ENCODE measurements around the gene TTC19.
A peak's percentile ranks its signal among the peaks of the same experiment; 100 is the strongest.

The TTC19 gene, protein sequence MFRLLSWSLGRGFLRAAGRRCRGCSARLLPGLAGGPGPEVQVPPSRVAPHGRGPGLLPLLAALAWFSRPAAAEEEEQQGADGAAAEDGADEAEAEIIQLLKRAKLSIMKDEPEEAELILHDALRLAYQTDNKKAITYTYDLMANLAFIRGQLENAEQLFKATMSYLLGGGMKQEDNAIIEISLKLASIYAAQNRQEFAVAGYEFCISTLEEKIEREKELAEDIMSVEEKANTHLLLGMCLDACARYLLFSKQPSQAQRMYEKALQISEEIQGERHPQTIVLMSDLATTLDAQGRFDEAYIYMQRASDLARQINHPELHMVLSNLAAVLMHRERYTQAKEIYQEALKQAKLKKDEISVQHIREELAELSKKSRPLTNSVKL

DNA sequence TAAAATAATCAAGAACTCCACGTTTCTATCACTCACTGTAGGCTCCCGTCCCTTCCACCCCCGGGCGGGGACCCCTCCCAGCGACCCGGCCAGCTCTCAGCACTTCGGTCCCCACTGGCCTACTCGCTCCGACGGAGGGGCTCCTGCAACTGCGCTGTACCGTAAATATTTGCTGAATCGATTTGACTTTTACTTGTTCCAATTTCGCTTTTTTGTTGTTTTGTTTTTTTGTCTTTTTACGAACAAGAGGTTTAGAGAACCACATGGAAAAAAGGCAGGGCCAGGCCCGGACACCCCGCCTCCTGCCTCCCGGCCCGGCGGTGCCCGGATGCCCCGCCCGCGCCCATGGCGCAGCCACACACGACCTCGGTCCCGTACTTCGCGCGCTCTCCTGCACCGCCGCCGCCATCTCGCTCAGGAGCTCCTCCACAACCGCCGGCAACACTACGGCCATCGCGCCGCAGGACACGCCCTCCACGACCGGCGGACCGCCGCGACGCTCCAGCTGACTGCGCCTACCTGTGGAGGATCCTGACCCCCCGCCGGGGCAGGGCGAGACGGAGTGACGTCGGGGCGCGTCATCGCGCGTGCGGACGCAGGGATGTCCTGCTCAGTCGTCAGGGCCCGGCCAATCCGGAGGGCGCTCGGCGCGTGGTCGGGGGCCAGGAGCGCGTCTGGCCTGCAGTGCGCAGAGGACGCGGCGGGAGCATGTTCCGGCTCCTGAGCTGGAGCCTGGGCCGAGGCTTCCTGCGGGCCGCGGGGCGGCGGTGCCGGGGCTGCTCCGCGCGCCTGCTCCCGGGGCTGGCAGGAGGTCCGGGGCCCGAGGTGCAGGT lies at the start of gene TTC19, which contains the start of gene ZSWIM7:
Gene TTC19 (plus strand): TSS at position 684 of the 833 bp plus-strand sequence. CDS start 25 bp downstream, at position 709.
Gene ZSWIM7 (minus strand): TSS at position 564 of the 833 bp plus-strand sequence. CDS start 110 bp downstream, at position 454.
- peak; percentile 93 to 97 for DNase-seq

DNA sequence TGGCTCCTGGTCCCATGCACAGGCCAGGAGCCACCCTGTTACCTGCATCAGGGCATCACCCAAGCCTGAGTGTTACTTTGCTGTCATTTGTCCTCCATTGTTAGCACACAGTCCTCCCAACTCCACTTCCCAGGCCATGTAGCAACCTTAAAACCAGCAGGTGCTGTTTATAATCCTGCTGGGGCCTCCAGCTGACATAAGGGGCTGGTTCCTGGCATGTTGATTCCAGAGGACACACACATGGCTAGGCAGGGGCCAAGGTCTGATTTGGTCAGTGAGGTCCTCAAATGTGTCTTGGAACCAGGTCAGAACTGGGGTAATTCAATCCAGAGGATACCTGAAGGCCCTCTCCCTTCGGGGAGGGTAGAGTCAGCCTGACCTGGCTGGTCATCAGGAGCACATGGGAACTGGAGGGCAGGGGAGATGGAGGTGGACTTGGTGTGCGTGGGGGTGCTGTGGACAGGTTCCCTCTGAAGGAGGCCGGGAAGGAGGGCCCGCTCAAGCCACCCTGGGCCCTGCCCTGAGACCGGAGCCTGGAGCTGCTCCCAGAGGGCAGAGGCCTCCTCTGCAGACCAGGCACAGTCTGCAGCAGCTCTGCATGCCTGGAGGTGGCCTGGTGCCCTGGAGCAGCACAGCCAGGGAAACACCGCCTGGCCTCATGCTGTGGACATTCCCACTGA lies 48.1 kb upstream of the TTC19 start:
- no peak for DNase-seq

DNA sequence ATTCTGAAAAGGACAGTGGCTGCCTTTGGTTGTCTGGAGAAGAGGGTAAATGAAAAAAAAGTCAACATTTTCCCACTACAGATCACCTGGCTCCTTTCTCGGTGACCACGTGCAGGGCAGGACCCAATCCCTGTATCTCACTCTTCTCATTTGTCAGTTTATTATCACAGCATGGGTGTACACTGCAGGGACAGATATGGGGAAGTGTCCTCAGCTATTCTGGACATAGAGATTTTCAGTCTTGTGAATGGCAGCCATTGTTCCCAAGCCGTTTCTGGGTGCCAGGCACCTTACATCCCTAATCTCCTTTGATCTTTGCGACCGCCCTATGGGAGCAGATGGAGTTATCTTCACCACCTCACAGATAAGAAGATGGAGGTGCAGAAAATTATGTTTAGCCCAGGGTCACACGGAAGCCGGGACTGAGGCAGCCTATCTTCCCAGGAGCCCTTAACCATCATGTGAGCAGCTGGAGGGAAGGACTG lies 47.5 kb upstream of the TTC19 start:
- no peak for DNase-seq

DNA sequence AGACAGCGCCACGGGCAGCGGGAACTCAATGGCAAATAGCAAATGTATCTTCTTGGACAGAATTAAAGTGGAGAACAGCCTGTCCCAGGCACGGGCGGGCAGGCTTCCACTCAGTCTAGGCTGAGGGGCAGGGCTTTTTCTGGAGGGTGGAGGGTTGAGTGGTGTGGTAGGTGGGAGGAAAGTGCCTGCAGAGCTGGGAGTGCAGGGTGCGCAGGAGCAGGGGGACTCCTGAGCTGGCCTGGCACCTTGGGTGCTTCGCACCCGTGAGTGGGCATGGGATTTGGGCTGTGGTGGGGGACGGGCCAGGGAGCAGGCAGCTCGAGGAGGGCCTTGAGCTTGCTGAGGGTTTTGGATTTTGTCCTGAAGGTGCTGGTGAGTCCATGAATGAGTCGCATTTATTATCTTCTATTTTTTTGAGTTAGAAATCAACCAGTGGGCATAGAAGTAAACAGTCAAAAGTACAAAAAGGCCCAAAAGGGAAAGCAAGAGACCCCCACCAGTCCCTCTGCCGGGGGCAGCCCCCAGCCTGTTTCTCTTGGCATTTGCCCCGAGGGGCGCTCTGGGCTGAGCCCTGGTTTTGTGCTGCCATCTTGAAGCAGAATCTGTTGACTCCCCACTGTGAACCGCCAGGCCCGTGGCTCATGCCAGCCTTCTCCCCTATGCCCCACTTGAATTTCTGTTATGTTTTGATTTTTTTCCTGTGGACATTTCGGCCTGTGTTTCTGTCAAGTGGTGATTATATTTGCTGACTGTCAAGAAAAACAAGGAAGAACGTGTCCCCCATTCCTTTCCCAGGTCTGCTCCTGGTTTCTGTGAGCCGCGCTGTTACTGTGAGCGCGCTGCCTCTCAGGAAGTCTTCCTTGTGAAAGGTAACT lies 46.5 kb upstream of the TTC19 start:
- DNase-seq = no peak

DNA sequence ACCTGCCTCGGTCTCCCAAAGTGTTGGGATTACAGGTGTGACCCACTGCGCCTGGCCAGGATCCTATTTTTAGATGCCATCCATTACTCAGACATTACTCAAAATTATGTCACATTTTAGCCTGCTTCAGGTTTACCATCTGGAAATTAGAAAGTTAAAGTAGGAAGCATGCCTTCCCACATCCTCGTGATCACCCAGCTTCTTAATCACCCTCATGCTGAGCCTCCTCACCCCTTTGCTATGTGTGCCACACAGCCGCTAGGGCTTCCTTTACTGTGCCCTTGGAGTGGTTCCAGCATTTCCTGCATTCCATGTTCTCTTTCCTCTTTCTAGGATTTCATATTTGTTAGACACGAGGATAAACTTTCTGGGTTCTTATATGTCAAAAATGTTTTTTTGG lies 45.4 kb upstream of the TTC19 start:
- DNase-seq = no peak

DNA sequence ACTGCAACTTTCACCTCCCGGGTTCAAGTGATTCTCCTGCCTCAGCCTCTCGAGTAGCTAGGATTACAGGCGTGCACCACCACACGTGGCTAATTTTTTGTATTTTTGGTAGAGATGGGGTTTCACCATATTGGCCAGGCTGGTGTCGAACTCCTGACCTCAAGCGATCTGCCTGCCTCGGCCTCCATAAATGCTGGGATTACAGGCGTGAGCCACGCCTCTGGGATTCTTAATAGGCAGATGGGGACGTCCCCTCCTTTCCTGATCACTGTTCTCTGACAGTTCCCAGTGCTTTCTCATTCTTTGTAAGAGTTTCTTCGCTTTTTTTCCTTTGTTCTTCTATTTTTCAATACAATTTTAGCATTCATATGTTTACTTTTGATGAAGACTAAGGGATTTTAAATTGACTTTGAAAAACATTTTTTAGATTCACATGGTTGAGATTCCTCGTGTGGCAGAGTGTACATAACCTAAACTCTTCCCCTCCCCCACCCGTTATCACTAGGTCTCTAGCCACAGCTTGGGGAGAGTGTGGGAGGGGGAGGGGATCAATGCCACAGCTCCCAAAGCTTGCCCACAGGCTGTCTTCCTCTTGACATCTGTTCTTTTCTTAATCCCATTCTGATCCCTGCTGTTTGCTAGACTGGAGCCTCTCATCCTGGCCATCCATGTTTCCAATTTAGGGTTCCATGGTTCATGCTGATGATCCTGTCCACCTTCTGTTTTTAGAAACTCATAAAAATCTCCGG lies 43.7 kb upstream of the TTC19 start:
- no peak for DNase-seq

DNA sequence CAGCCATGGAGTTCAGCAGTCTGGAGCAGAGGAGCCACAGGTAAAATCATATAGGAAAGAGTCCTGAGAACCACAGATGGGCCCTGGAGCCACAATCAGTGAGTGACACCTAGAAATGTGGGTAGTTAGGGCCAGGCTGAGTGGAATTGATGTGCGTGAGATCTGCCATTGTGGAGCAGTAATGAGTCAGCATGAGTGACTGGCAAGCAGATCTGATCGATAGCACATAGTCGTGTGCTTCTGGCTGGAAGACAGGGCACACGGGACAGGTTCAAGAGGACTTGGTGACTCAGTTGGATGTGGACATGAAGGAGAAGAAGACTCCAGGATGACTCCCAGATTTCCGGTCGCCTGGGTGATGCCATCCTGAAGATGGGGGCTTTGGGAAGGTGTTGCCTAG lies 42.4 kb upstream of the TTC19 start:
- peak; percentile 33 to 41 for DNase-seq

DNA sequence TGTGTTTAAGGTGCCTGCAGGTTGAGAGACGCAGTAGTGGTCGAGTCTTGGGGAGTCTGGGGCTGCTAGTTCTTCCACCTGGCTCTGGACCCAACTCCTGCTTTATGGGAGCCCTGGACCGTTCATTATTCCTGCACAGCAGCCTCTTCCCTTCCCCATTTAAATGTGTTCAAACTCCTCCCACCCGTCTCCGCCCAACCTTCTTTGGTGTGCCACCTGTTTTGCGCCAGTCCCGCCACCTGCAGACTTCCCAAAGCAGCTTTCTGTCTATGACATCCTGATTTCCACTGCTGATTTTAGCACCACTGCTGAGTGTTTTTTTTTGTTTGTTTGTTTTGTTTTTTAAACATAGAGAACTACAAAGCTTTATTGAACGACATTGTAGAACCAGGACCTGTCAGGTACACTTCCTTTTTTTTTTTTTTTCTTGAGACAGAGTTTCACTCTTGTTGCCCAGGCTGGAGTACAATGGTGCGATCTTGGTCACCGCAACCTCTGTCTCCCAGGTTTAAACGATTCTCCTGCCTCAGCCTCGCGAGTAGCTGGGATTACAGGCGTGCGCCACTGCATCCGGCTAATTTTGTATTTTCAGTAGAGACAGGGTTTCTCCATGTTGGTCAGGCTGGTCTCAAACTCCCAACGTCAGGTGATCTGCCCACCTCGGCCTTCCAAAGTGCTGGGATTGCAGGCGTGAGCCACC lies 41.9 kb upstream of the TTC19 start:
- DNase-seq = no peak

DNA sequence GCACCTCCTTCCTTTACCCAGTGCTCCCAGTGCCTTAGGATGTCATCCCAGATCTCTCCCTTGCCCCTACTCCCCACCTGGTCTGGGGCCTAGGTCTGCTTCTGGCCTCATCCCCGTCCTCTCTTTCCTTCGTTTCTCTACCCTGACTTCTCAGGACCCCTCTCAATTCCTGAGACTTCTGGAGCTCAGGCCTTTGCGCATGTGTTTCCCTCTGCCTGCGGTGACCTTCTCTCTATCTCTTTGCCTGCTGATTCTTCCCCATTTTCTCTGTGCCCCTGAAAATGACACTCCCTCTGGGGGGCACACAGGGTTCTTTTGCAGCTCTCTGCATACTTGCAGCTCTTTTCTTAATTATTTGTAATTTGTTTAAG lies 41.2 kb upstream of the TTC19 start:
- DNase-seq = no peak

DNA sequence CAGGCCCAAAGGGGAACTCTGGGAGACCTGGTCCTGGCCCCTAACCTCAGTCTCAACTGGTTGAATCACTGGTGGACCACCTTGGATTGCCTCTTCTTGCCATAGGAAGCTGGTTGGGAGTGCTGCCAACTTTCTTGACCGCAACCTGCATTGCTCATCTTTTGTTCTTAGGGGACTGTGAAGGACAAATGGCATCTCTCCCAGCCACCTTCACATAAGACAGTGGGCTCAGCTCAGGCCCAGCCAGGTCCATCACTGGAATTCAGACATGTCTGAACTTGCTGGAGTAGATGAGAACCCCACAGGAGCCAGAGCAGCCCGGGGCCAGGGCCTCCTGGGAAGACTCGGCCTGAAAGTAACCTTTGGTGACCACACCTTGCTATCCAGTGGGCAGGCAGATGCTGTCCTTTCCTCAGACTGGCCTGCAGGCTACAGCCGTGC lies 35.9 kb upstream of the TTC19 start:
- no peak for DNase-seq

DNA sequence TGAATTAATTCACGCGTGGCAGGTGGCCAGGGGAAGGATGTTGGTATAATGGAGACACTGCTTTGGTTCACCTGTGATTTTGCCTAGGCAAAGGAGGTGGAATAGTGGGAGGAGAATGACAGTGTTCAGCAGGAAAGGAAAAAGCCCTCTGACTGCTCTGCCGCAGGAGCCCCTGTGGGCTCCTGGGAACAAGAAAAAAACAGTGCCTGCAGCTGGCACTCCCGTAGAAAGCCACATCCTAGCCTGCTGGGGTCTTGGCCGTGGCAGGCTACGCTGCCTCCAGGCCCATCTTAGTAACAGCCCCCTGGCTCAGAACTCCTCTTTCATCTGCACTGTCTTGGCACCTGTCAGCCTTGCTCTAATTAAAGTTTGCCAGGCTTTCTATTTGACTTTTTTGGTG lies 34.1 kb upstream of the TTC19 start:
- no peak for DNase-seq

DNA sequence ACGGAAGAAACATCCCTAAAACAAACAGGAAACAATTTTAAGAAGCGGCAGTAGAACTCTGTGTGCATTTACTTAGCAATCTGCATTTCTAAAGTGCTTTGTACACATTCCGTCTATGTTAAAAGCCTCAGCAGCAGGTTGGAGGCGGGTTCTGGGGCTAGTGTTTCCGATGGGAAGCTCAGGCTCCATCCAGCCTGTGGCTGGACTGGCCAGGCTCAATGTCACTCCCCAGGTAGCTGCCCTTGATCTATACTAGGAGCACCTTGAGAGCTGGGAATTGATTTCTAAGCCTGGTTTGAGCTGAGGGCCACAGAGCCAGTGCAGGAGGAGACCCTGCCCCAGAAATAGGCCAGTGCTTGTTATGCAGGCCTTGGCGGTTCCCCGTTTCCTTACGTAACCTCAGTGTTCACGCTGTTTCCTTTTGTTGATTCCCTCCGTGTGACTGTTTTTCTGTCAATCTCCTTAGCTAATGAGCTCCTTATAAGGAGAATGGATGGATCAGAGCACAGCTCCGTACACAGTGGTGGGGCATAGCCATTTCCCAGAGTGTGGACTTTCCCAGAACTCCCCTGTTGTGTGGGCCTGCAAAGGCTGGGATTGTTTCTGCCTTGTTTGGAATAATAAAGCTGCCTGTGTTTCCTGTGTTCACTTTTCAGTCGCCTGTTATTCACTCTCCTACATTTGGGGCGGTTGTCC lies 33.3 kb upstream of the TTC19 start:
- no peak for DNase-seq

DNA sequence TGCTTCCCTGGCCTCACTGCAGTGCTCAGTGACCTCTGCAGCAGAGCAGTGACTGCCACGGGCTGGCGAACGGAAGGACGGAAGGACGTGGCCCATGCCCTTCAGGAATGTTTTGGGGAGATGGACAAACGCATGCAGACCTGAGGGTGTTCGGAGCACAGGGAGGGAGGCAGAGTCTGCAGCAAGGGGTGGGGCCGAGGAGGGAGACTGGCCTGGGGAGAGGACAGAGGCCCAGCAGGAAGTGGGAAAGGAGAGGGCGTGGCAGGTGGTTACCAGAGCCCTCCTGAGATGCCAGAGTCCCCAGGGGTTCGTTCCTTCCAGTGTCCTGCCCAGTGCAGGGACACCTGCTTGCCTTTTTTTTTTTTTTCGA lies 32.8 kb upstream of the TTC19 start:
- DNase-seq = no peak

DNA sequence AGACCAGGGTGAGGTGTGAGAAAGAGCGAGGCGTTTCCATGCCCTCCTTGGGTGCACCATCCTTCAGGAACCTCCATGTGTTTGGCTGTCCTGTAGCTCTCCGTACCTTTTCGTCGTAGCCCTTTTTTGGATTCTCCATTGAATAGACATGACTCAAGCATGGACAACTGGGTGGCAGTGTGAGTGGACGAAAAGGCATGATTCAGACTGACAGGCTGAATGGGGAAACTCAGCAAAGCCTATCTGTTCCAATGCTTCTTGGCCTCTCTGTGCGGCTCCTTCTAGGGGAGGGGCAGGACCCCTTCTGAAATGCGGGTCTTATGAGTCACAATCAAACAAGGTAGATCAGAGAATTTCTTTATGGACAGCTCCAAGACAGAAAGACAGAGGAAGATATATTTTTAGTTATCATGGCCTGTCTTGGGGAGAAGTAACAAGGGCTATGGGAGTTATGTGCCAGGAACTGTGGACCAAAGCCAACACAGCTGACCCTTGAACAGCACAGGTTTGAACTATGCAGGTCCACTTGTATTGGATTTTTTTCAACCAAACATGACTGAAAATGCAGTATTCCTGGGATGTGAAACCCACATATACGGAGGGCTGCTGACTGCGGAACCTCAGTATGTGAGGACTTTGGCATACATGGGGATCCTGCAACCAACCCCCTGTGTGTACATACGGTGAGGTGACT lies 31.8 kb upstream of the TTC19 start:
- DNase-seq = no peak

DNA sequence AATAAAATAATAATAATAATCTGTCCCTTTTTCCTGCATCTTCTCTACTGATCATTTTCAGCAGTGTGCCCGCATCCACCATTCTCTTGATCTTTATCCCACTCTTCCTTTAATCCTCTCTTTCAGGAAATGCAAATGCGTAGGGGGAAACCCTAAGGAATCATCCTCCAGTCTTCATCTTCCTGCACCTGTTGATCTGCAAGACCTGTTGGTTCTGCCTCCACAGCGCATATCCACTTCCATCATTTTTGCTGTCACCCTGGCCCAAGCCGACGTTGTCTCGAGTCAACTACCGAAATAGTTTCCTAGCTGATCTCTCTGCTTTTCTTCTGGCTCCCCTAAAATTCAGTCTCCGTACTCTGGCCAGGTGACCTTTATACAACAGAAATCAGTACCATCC lies 30.2 kb upstream of the TTC19 start:
- no peak for DNase-seq

DNA sequence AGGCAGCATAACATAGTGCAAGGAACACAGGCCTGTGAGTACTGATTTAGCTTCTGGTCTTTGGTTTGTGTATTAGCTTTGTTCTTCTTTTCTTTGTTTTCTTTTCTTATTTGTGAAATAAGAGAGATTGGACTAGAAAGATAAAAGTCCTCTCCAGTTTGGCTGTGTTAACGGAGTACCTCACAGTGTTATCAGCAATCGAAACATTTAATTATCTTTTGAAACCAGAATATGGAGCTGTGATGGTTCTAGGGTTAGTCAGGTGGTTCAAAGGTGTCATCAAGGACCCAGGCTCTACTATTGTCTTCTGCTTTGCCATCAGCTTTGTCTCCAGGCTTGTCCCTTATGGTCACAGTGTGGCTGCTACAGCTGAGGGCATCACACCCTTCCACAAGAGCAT lies 29.1 kb upstream of the TTC19 start:
- DNase-seq = no peak

DNA sequence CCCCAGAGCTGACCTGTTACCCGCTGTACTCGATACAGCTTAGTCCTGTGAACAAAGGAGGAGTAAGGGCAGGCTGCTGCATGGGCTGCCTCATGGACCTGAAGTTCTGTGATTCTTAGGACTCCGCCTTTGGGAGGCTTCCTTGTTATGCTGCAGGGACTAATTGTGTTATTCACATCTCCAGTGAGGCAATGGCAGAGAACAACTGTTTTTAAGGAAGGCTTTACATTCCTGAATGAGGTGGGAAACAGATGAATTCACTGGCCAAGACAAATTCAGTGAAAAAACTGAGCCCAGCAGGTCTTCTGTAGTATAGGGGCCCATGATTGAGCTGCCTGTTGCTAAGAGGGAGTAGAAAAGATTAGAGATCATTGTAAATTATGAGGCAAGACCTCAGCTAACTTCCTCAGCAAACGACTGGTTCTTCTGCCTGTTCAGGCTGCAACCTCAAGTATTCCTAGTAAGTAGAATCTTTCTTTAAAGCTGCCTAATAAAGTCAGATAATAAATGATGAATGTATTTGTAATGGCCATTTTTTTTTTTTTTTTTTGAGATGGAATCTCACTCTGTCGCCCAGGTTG lies 28.4 kb upstream of the TTC19 start:
- no peak for DNase-seq

DNA sequence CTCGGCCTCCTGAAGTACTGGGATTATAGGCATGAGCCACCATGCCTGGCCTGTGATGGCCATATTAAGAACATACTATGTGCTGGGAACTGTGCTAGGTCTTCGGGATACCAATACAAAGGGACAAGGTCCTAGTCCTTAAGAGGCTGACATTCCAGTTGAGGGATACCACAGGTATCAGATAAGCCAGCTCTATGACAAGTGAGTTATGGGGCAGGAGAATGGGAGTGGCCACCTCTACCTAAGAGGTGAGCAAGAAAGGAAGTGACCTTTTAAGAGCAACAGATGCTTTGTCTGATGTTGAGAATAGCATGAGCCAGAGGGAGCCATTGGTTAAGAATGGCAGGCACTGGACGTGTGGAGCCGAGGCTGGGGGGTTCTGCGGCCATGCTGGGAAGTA lies 27.7 kb upstream of the TTC19 start:
- no peak for DNase-seq

DNA sequence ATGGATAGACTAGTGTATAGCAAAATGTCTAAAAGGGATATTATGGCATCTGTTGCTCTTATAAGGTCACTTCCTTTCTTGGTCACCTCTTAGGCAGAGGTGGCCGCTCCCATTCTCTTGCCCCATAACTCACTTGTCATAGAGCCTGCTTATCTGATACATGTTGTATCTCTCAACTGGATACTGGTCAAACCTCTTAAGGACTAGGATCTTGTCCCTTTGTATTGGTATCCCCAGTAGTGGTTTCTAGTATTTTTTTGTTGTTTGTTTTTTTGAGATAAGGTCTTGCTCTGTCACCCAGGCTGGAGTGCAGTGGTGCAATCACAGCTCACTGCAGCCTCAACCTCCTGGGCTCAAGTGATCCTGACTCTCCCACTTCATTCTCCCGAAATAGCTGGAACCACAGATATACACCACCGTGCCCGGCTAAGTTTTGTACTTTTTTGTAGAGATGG lies 27.1 kb upstream of the TTC19 start:
- DNase-seq = no peak

All from stimulated activated CD4-positive, alpha-beta T cell treated with anti-CD3 and anti-CD28 coated beads, Interleukin-2, amount 100 ng/mL, for 24 hours (primary cell).